Skeletal muscle tissue (tissue), 4 donors: Measurements from ENCODE around the gene SLC27A6. TPM values are rescaled to one million over a fixed set of nuclear protein-coding genes. Genes with fewer than 3 reads are reported as not detected.

Source experiments
- H3K27ac ChIP-seq: one replicate; pipeline ENCODE4 v1.7.0; 2013; ENCODE audit warnings: mild to moderate bottlenecking, low read depth, low read length, inconsistent platforms
- H3K27me3 ChIP-seq, 3 donors: one replicate each; pipeline ENCODE4 v1.7.0; 2013; ENCODE audit warnings: low read length in 3 of 3; ENCODE audit not compliant: control insufficient read depth in 3 of 3, insufficient read depth in 3 of 3
- H3K36me3 ChIP-seq, 3 donors: one replicate each; pipeline ENCODE4 v1.7.0; 2013; ENCODE audit warnings: low read length in 3 of 3; ENCODE audit not compliant: control insufficient read depth in 3 of 3, insufficient read depth in 3 of 3
- H3K4me1 ChIP-seq, 3 donors: one replicate each; pipeline ENCODE4 v1.7.0; 2013; ENCODE audit warnings: low read length in 3 of 3, mild to moderate bottlenecking in 3 of 3; ENCODE audit not compliant: control insufficient read depth in 3 of 3, insufficient read depth in 3 of 3
- H3K4me3 ChIP-seq, 3 donors: one replicate each; pipeline ENCODE4 v1.7.0; 2013; ENCODE audit warnings: low read length in 3 of 3
- H3K9ac ChIP-seq, 3 donors: one replicate each; pipeline ENCODE4 v1.7.0; 2013; ENCODE audit warnings: low read length in 3 of 3, mild to moderate bottlenecking in 3 of 3, moderate library complexity in 2 of 3, low read depth in 1 of 3
- H3K9me3 ChIP-seq, 3 donors: one replicate each; pipeline ENCODE4 v1.7.0; 2013; ENCODE audit warnings: low read length in 3 of 3; ENCODE audit not compliant: control insufficient read depth in 3 of 3
- total RNA-seq: library from RNA; depleted of rRNA; stranded (reverse); fragments of >200 nt; gene quantifications from one replicate; pipeline ENCODE4 v1.2.3, GENCODE V29; 2014
- donor health status: Osteomylitis.

The SLC27A6 gene
- total RNA-seq, 1 donor from 2014 or later: 1.6 TPM

DNA sequence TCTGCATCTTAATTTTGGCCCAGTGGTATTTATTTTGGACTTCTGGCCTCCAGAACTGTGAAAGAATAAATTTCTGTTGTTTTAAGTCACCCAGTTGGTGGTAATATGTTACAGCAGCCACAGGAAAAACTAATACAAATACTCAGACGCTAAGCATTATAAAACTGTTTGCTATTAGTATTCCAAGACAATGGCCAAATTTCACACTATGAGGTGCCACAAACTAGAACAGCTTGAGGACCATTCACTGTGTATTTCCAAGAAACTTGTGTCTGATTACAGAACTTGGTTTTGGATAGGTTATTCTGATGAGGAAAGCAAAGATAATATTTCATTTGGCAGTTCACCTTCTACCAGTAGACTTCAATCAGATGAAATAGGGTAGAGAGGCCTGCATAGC is 113.0 kb downstream of the SLC27A6 start:
- no peak overlapping the region for H3K27ac ChIP-seq

GRCh38 chr5:129078660-129079059 is 113.4 kb downstream of the SLC27A6 start:
- no peaks in the 10 kb centered on the region for H3K36me3 ChIP-seq
- H3K9me3 ChIP-seq: no peaks in the 10 kb centered on the region
- no peak overlapping the region for H3K9ac ChIP-seq
- H3K27me3 ChIP-seq: no peaks in the 10 kb centered on the region
- H3K27ac ChIP-seq: no peak overlapping the region
- H3K4me3 ChIP-seq: no peak overlapping the region
- no peaks in the 10 kb centered on the region for H3K4me1 ChIP-seq

More for the DNA sequence above, 113.0 kb downstream of the SLC27A6 start:
- no peak overlapping the region for H3K9ac ChIP-seq
- no peaks in the 10 kb centered on the region for H3K4me1 ChIP-seq
- H3K27me3 ChIP-seq: no peaks in the 10 kb centered on the region
- no peaks in the 10 kb centered on the region for H3K36me3 ChIP-seq
- no peaks in the 10 kb centered on the region for H3K9me3 ChIP-seq
- H3K4me3 ChIP-seq: no peak overlapping the region

DNA sequence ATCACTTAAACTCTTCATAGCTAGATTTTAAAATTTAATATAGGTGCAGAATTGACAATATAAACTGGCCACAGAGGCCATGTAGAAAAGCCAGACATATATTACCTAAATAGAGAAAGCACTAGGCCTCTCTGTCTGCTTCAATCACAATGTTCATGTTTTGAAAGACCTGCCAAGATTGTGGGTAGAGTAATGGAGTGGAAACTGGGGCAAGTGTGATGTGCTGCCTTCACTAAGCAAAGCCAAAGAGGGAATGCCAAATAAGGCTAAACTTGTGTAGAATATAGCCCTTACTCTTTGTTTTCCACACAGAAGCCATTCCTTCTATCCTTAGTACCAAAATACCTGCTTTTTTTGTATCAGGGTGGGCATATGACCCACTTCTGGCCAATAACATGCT is 114.2 kb downstream of the SLC27A6 start:
- Histone ChIP-seq H3K4me3 (no peak overlapping the region), H3K9me3 (no peaks in the 10 kb centered on the region), H3K9ac (no peak overlapping the region), H3K36me3 (no peaks in the 10 kb centered on the region), H3K27me3 (no peaks in the 10 kb centered on the region), H3K27ac (no peak overlapping the region), H3K4me1 (no peaks in the 10 kb centered on the region)

- Histone ChIP-seq H3K4me1 (no peaks in the 10 kb centered on the region), H3K4me3 (no peak overlapping the region), H3K27me3 (no peaks in the 10 kb centered on the region), H3K9me3 (no peaks in the 10 kb centered on the region), H3K9ac (no peak overlapping the region), H3K27ac (no peak overlapping the region), H3K36me3 (no peaks in the 10 kb centered on the region)
Observed at GRCh38 chr5:129080766-129081165, 115.5 kb downstream of the SLC27A6 start.

DNA sequence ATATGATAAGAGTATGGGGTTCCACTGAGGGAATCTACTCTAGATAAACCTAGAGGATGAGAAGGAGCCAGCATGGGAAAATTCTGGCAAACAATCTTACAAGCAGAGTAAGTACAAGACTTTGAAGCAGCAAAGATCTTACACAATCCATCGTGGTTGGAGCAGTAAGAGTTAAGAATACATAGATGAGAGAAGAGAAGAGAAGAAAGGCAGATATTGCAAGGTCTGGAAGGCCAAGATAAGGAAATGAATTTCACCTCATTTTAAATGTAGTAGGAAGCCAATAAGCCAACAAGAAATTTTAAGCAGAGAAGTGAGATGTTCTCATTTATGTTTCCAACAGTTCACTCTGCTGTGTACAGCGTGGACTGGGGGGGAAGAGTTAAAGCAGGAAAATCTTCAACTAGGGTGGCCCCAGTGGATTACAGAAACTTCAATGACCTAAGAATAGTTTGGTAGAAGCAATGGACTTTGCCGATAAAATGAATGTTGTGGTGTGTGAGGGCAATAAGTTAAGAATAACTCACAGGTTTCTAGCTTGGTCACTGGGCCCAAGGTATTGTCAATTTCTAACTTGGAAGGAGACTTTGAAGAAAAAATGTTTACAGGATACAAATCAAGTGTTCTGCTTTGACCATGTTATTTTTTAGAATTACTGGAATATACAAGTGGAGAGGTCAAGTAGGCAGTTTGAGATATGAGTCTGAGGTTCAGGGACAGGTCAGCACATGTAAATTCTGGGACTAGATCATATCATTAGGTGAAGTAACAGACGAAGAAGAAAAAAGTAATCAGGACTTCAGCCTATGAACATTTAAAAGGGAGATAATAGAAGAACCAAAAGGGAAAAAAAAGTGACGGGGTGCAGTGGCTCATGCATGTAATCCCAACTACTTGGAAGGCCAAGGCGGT is 117.2 kb downstream of the SLC27A6 start:
- H3K4me1 ChIP-seq: no peaks in the 10 kb centered on the region
- H3K27ac ChIP-seq: no peak overlapping the region
- no peak overlapping the region for H3K4me3 ChIP-seq
- H3K9ac ChIP-seq: no peak overlapping the region
- H3K9me3 ChIP-seq: no peaks in the 10 kb centered on the region
- no peaks in the 10 kb centered on the region for H3K27me3 ChIP-seq
- no peaks in the 10 kb centered on the region for H3K36me3 ChIP-seq

Other genes starting within 250 kb of the SLC27A6 start
- 32.4 TPM for gene ISOC1, start 129.3 kb downstream of the SLC27A6 start, total RNA-seq